LNCaP clone FGC (cell line): Measurements from ENCODE around the gene EBP.
A peak's percentile ranks its signal among the peaks of the same experiment; 100 is the strongest.
"Not testable (repeated sequence)": the region's sequence is repeated elsewhere in the genome, so short reads cannot be mapped to it uniquely, and the experiment has no call there.

Experiments used
- DNase-seq: peaks from one replicate; pipeline ENCODE4 v3.0.0-alpha.2; 2011; ENCODE audit warnings: low read depth
- H3K4me3 ChIP-seq: 2 replicates; pipeline ENCODE4 v1.5.1; 2011; ENCODE audit warnings: mild to moderate bottlenecking, low read depth, low read length, control low read depth
- CTCF ChIP-seq: IDR thresholded peaks from 2 replicates; pipeline ENCODE4 v1.5.1; 2012; ENCODE audit warnings: mild to moderate bottlenecking; ENCODE audit not compliant: control insufficient read depth, insufficient read depth; ENCODE audit errors: extremely low read depth

Gene EBP

GRCh38 chrX:48516987-48517386 is 4.6 kb upstream of the EBP start:
- no peak overlapping the region for H3K4me3 ChIP-seq
- no peak for TF ChIP-seq CTCF
- DNase-seq: no peak

DNA sequence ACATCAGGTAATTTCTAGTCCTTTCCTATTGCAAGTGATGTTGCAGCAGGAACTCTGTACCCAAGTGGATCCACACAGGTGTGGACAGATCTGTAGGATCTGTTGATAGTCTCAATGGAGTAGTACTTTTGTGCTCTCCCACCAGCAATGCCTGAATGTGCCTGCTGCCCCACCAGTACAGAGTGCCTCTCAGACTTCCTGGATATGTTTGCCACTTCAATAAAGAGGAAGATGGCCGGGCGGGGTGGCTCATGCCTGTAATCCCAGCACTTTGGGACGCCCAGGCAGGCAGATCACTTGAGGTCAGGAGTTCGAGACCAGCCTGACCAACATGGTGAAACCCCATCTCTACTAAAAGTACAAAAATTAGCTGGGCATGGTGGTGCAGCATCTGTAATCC is 2.1 kb upstream of the EBP start:
- H3K4me3 ChIP-seq, DNase-seq: not testable (repeated sequence)

DNA sequence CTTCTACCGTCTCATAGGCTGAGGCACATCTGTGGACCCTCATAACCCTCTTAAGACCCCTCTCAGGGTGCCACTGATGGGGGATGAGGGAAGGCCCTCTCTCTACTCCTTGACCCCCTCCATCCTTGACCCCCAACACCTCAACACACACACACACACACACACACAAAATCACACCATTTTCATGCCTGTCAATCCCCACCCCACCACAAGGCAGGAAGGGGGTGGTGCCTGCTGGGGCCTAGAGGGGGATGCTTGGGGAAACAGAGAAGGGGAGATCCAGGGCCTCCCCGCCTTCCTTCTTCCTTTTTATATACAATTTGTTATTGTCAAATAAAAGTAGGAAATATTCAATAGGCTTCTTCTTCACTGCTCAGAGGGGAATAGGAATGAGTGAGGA is 1.2 kb upstream of the EBP start:
- DNase-seq: no peak
- no peak overlapping the region for H3K4me3 ChIP-seq
- TF ChIP-seq CTCF: no peak

DNA sequence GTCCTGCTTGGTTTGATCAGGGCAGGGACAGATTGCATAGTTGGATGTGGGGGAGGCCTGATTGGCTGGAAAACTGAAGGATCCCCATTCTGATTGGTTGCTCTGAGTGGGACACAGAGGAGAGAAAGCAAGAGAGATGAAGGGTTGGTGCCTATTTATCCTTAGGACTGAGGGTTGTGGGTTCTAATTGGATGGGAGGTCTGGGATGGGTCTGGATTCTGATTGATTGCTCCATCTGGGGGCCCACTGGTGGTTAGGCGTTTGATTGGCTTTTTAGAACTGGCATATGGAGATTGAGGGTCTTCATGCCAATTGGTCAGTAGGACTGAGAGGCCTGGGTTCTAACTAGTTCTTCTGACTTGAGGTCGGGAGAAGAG is 644 bp upstream of the EBP start:
- peak overlapping the region; percentile 63 for H3K4me3 ChIP-seq
- DNase-seq: no peak
- TF ChIP-seq CTCF: no peak

GRCh38 chrX:48522291-48522690 is 683 bp downstream of the EBP start:
- H3K4me3 ChIP-seq: peak overlapping the region; percentile 63
- no peak for TF ChIP-seq CTCF
- DNase-seq: no peak

GRCh38 chrX:48523682-48524081 is 2.1 kb downstream of the EBP start:
- TF ChIP-seq CTCF: no peak
- no peak for DNase-seq
- H3K4me3 ChIP-seq: no peak overlapping the region

DNA sequence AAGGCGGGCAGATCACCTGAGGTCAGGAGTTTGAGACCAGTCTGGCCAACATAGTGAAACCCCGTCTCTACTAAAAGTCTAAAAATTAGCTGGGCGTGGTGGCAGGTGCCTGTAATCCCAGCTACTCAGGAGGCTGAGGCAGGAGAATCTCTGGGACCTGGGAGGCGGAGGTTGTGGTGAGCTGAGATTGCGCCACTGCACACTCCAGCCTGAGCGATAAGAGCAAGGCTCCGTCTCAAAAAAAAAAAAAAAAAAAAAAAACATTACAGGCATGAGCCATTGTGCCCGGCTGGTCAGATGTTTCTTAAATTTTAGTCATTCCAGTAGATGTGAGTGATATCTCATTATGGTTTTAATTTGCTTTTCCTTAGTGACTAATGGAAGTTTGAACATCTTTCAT is 4.2 kb downstream of the EBP start:
- H3K4me3 ChIP-seq, DNase-seq: not testable (repeated sequence)

- DNase-seq: no peak
- no peak overlapping the region for H3K4me3 ChIP-seq
- no peak for TF ChIP-seq CTCF
Observed at GRCh38 chrX:48530736-48531135, 9.1 kb downstream of the EBP start.
